Thyroid gland (tissue), 4 donors: Measurements from ENCODE around the gene GNPDA2. TPM values are rescaled to one million over a fixed set of nuclear protein-coding genes. Genes with fewer than 3 reads are reported as not detected.

Experiments
- DNase-seq, 2 donors: peaks; one replicate each; pipeline ENCODE4 v3.0.0-alpha.2; 2019
- H3K27ac ChIP-seq, 3 donors: fragments of 200-600 bp; sonication (generic); 1 replicate in 2 of 3; 2 replicates in 1 of 3; pipeline ENCODE4 v1.5.1; 2016 to 2019; ENCODE audit warnings: mild to moderate bottlenecking in 1 of 3, moderate library complexity in 1 of 3
- H3K27me3 ChIP-seq: fragments of 200-600 bp; sonication (generic); one replicate; pipeline ENCODE4 v1.5.1; 2019
- H3K36me3 ChIP-seq, 2 donors: fragments of 200-600 bp; sonication (generic); one replicate each; pipeline ENCODE4 v1.5.1; 2016 to 2019
- H3K4me1 ChIP-seq, 2 donors: fragments of 200-600 bp; sonication (generic); one replicate each; pipeline ENCODE4 v1.5.1; 2017 to 2019
- H3K4me3 ChIP-seq, 3 donors: fragments of 200-600 bp; sonication (generic); replicated peaks in 1 of 3; 1 replicate in 2 of 3; 2 replicates in 1 of 3; pipeline ENCODE4 v1.5.1; 2016; ENCODE audit warnings: mild to moderate bottlenecking in 1 of 3
- H3K9me3 ChIP-seq: fragments of 200-600 bp; sonication (generic); one replicate; pipeline ENCODE4 v1.5.1; 2017
- CTCF ChIP-seq, 6 experiments: fragments of 200-600 bp in 3 of 6; fragments of 450-650 bp in 3 of 6; sonication (generic) in 3 of 6; IDR thresholded peaks; one replicate each; pipeline ENCODE4 v1.5.1; 2016 to 2019; ENCODE audit warnings: antibody characterized with exemption in 6 of 6, mild to moderate bottlenecking in 2 of 6, inconsistent platforms in 1 of 6, moderate library complexity in 1 of 6
- POLR2A ChIP-seq, 2 donors: fragments of 450-650 bp; IDR thresholded peaks; one replicate each; pipeline ENCODE4 v1.6.1; 2017; ENCODE audit warnings: antibody characterized with exemption in 2 of 2, mild to moderate bottlenecking in 2 of 2, moderate library complexity in 1 of 2
- WGBS, 2 donors: methylation state at CpG; one replicate each; pipeline ENCODE4 v1.1.5; 2017; 5-methylcytosine and 5-hydroxymethylcytosine counted together
- intact Hi-C: fragments of 100-400 bp; cut with DNase I; formaldehyde crosslinking; loops from one replicate; pipeline ENCODE4 v1.15.1; 2023
- total RNA-seq, 4 donors: library from RNA; depleted of rRNA; stranded (reverse); fragments of >200 nt; gene quantifications; one replicate each; pipeline ENCODE4 v1.2.3, GENCODE V29; 2016

The GNPDA2 gene
- total RNA-seq, 4 donors from 2014 or later, result 24.3 to 32.4 (median 28.7) TPM

- intact Hi-C loops, result no loop called here
- 91 to 93% methylated on average over 1 of the region's 1 CpG for whole genome bisulfite sequencing, 2 donors
- no peak for TF ChIP-seq POLR2A (IDR thresholded peaks at IDR 0.05)
- TF ChIP-seq CTCF (IDR thresholded peaks at IDR 0.05), result no peak
- Histone ChIP-seq H3K4me3 (no peak overlapping the region), H3K27ac (no peak overlapping the region), H3K4me1 (peaks cover 10% of the 10 kb centered on the region in 2 donors), H3K27me3 (no peaks in the 10 kb centered on the region), H3K36me3 (peaks cover 6 to 18% of the 10 kb centered on the region in 2 donors), H3K9me3 (no peaks in the 10 kb centered on the region)
- no peak for DNase-seq
Measured at GRCh38 chr4:44684648-44685047, 41.7 kb downstream of the GNPDA2 start.

GRCh38 chr4:44679060-44679459 lies 47.3 kb downstream of the GNPDA2 start:
- peaks cover 0 to 6% of the 10 kb centered on the region in 2 donors for H3K36me3 ChIP-seq
- no peaks in the 10 kb centered on the region for H3K9me3 ChIP-seq
- intact Hi-C loops, result no loop called here
- DNase-seq, result no peak
- H3K4me3 ChIP-seq, result peak overlapping the region; percentile 68 to 84 (median 76)
- H3K27ac ChIP-seq, result peak overlapping the region in 2 of 3 donors; percentile 93 to 94
- 4 to 6% methylated on average over 3 of the region's 3 CpGs for WGBS, 2 donors
- no peaks in the 10 kb centered on the region for H3K27me3 ChIP-seq
- no peak for TF ChIP-seq CTCF (IDR thresholded peaks at IDR 0.05)
- no peak for TF ChIP-seq POLR2A (IDR thresholded peaks at IDR 0.05)
- peaks cover 19 to 25% of the 10 kb centered on the region in 2 donors for H3K4me1 ChIP-seq

GRCh38 chr4:44678094-44679041 lies 48.0 kb downstream of the GNPDA2 start, which contains the start of gene GUF1:
GUF1 (plus strand) TSS chr4:44678420; CDS start chr4:44678623, 203 bp downstream.
- 0 to 1% methylated on average over 11 to 36 of the region's 57 CpGs for WGBS, 2 donors
- peak; percentile 89 to 91 for DNase-seq
- no peak for TF ChIP-seq CTCF (IDR thresholded peaks at IDR 0.05)
- peak in 1 of 2 donors; percentile 76 for TF ChIP-seq POLR2A (IDR thresholded peaks at IDR 0.05)
- H3K4me1 ChIP-seq, result peaks cover 19 to 25% of the 10 kb centered on the region in 2 donors
- peak within 1 kb of the TSS; percentile 68 to 84 (median 76) for H3K4me3 ChIP-seq
- H3K27me3 ChIP-seq, result no peaks in the 10 kb centered on the region
- peak within 1 kb of the TSS; percentile 84 to 94 (median 93) for H3K27ac ChIP-seq
- intact Hi-C loops, result no loop called here
- no peaks in the 10 kb centered on the region for H3K9me3 ChIP-seq
- H3K36me3 ChIP-seq, result peaks cover 0 to 3% of the 10 kb centered on the region in 2 donors

GRCh38 chr4:44675366-44675765 lies 51.0 kb downstream of the GNPDA2 start:
- DNase-seq, result no peak

More at GRCh38 chr4:44675366-44675765, 51.0 kb downstream of the GNPDA2 start:
- WGBS, 2 donors, result 63 to 75% methylated on average over 5 of the region's 5 CpGs
- Histone ChIP-seq H3K36me3 (no peaks in the 10 kb centered on the region), H3K27ac (no peak overlapping the region), H3K27me3 (no peaks in the 10 kb centered on the region), H3K9me3 (no peaks in the 10 kb centered on the region), H3K4me1 (peaks cover 16 to 21% of the 10 kb centered on the region in 2 donors), H3K4me3 (no peak overlapping the region)
- TF ChIP-seq CTCF (IDR thresholded peaks at IDR 0.05) (no peak), POLR2A (IDR thresholded peaks at IDR 0.05) (no peak)
- intact Hi-C loops, result no loop called here
